ENCODE results near the gene OSBPL8.

DNA sequence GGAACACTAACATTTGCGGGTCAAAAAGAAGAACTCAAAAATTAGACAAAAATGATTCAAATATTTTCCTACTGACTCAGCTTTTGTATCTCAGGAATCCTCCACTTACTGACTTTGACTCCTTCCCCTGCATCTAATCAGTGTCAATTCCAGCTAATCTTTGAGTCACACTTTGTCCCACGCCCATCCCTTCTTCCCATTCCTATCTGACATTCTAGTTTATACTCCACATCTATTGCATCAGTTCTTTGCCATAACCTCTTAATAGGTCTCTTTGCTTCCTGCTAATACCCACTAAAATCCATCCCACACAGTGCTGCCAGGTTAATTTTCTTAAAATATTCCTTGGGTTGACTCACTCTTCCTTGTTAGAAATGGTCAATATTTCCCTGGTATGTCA is 230.4 kb downstream of the OSBPL8 start:
- TF ChIP-seq CTCF (IDR thresholded peaks at IDR 0.05; ENCODE audit: insufficient read depth, low read depth, low read length) (no peak), EZH2 (IDR thresholded peaks at IDR 0.05; ENCODE audit: insufficient read depth, low read length) (no peak)

Measured in astrocyte (in vitro differentiated cells and primary cell).